Neural progenitor cell (in vitro differentiated cells): ENCODE results near the gene SSBP2. TPM values are rescaled to one million over a fixed set of nuclear protein-coding genes. Genes with fewer than 3 reads are reported as not detected.

Experiments used
- DNase-seq: peaks from one replicate; pipeline ENCODE4 v3.0.0-alpha.2; 2016; ENCODE audit warnings: low spot score
- H2AFZ ChIP-seq: fragments of 200-600 bp; sonication (generic); replicated peaks from 2 replicates; pipeline ENCODE4 v1.6.1; 2016; ENCODE audit warnings: antibody characterized with exemption
- H3F3A ChIP-seq: fragments of 200-600 bp; sonication (generic); 2 replicates; pipeline ENCODE4 v1.6.1; 2016; ENCODE audit warnings: antibody characterized with exemption, low read depth
- H3K27ac ChIP-seq: fragments of 200-600 bp; sonication (generic); 2 replicates; pipeline ENCODE4 v1.5.1; 2016; ENCODE audit warnings: mild to moderate bottlenecking
- H3K27me3 ChIP-seq: fragments of 200-600 bp; sonication (generic); 2 replicates; pipeline ENCODE4 v1.6.1; 2016; ENCODE audit warnings: mild to moderate bottlenecking, moderate library complexity
- H3K36me3 ChIP-seq: fragments of 200-600 bp; sonication (generic); 2 replicates; pipeline ENCODE4 v1.5.1; 2016
- H3K4me1 ChIP-seq: fragments of 200-600 bp; sonication (generic); 2 replicates; pipeline ENCODE4 v1.6.1; 2016; ENCODE audit warnings: mixed run types
- H3K4me2 ChIP-seq: fragments of 200-600 bp; sonication (generic); 2 replicates; pipeline ENCODE4 v1.6.1; 2016
- H3K4me3 ChIP-seq: fragments of 200-600 bp; sonication (generic); 2 replicates; pipeline ENCODE4 v1.5.1; 2016
- H3K79me2 ChIP-seq: fragments of 200-600 bp; sonication (generic); 2 replicates; pipeline ENCODE4 v1.6.1; 2016; ENCODE audit warnings: low read depth
- H3K9ac ChIP-seq: fragments of 200-600 bp; sonication (generic); 2 replicates; pipeline ENCODE4 v1.6.1; 2016
- H3K9me3 ChIP-seq: fragments of 200-600 bp; sonication (generic); 2 replicates; pipeline ENCODE4 v1.5.1; 2016; ENCODE audit warnings: low read depth
- H4K20me1 ChIP-seq: fragments of 200-600 bp; sonication (generic); 2 replicates; pipeline ENCODE4 v1.6.1; 2016; ENCODE audit warnings: low read depth
- H3K27ac Mint-ChIP-seq: 3 replicates; pipeline ENCODE4 v1.8.0; 2021; ENCODE audit warnings: mixed read lengths
- H3K27me3 Mint-ChIP-seq: 2 replicates; pipeline ENCODE4 v1.8.0; 2022; ENCODE audit warnings: low read depth, mild to moderate bottlenecking, inconsistent platforms, moderate library complexity, mixed read lengths; ENCODE audit not compliant: insufficient read depth
- H3K36me3 Mint-ChIP-seq: 3 replicates; pipeline ENCODE4 v1.8.0; 2021; ENCODE audit warnings: mixed read lengths
- H3K4me1 Mint-ChIP-seq: 3 replicates; pipeline ENCODE4 v1.8.0; 2021; ENCODE audit warnings: mixed read lengths
- H3K4me3 Mint-ChIP-seq: 3 replicates; pipeline ENCODE4 v1.8.0; 2021; ENCODE audit warnings: mild to moderate bottlenecking, moderate library complexity, mixed read lengths
- H3K9me3 Mint-ChIP-seq: 3 replicates; pipeline ENCODE4 v1.8.0; 2020; ENCODE audit warnings: mixed read lengths
- CTCF ChIP-seq: fragments of 200-600 bp; sonication (generic); IDR thresholded peaks from 2 replicates; pipeline ENCODE4 v1.5.1; 2017; ENCODE audit warnings: antibody characterized with exemption, mild to moderate bottlenecking
- EZH2 ChIP-seq: fragments of 200-600 bp; sonication (generic); IDR thresholded peaks from 2 replicates; pipeline ENCODE4 v1.6.1; 2017; ENCODE audit warnings: antibody characterized with exemption, mild to moderate bottlenecking, moderate library complexity
- EZH2phosphoT487 ChIP-seq: fragments of 200-600 bp; sonication (generic); IDR thresholded peaks from 2 replicates; pipeline ENCODE4 v1.6.1; 2017; ENCODE audit warnings: antibody characterized with exemption
- total RNA-seq: library from RNA; depleted of rRNA; stranded (reverse); fragments of >200 nt; gene quantifications from 2 replicates; pipeline ENCODE4 v1.2.3, GENCODE V29; 2015; ENCODE audit warnings: low replicate concordance

SSBP2 gene
- total RNA-seq, 1 donor from 2014 or later, result 175 TPM

- no peaks in the 10 kb centered on the region for H3K4me1 Mint-ChIP-seq
- no peaks in the 10 kb centered on the region for H3K9me3 ChIP-seq
- no peak overlapping the region for H3K27ac ChIP-seq
- H3K4me2 ChIP-seq, result no peak overlapping the region
- peaks cover 6% of the 10 kb centered on the region for H3F3A ChIP-seq
- no peak overlapping the region for H3K27ac Mint-ChIP-seq
- TF ChIP-seq EZH2 (no peak), CTCF (no peak), EZH2phosphoT487 (no peak)
- H3K27me3 ChIP-seq, result no peaks in the 10 kb centered on the region
- H3K4me3 ChIP-seq, result no peak overlapping the region
- H4K20me1 ChIP-seq, result no peaks in the 10 kb centered on the region
- H3K9me3 Mint-ChIP-seq, result peaks cover 4% of the 10 kb centered on the region
- no peak overlapping the region for H3K4me3 Mint-ChIP-seq
- peaks cover 16% of the 10 kb centered on the region for H3K36me3 ChIP-seq
- H3K36me3 Mint-ChIP-seq, result peaks cover 25% of the 10 kb centered on the region
- no peaks in the 10 kb centered on the region for H3K79me2 ChIP-seq
- no peak for DNase-seq
- no peaks in the 10 kb centered on the region for H3K27me3 Mint-ChIP-seq
- H2AFZ ChIP-seq, result no peak overlapping the region
- H3K4me1 ChIP-seq, result no peaks in the 10 kb centered on the region
- no peak overlapping the region for H3K9ac ChIP-seq
These were observed 281.2 kb downstream of the SSBP2 start for GRCh38 chr5:81469676-81470075.

GRCh38 chr5:81450940-81451339 lies 300.0 kb downstream of the SSBP2 start:
- no peak overlapping the region for H3K9ac ChIP-seq
- no peaks in the 10 kb centered on the region for H3F3A ChIP-seq
- H3K27me3 Mint-ChIP-seq, result no peaks in the 10 kb centered on the region
- H3K79me2 ChIP-seq, result no peaks in the 10 kb centered on the region
- H3K27ac ChIP-seq, result no peak overlapping the region
- H3K36me3 ChIP-seq, result no peaks in the 10 kb centered on the region
- H4K20me1 ChIP-seq, result no peaks in the 10 kb centered on the region
- no peak overlapping the region for H2AFZ ChIP-seq
- H3K36me3 Mint-ChIP-seq, result peaks cover 27% of the 10 kb centered on the region
- H3K4me1 Mint-ChIP-seq, result no peaks in the 10 kb centered on the region
- H3K27me3 ChIP-seq, result no peaks in the 10 kb centered on the region
- H3K4me1 ChIP-seq, result no peaks in the 10 kb centered on the region
- no peak overlapping the region for H3K4me3 ChIP-seq
- no peaks in the 10 kb centered on the region for H3K9me3 ChIP-seq
- H3K4me2 ChIP-seq, result no peak overlapping the region
- no peaks in the 10 kb centered on the region for H3K9me3 Mint-ChIP-seq
- no peak for DNase-seq
- no peak overlapping the region for H3K27ac Mint-ChIP-seq
- TF ChIP-seq CTCF (no peak), EZH2phosphoT487 (no peak), EZH2 (no peak)
- H3K4me3 Mint-ChIP-seq, result no peak overlapping the region

GRCh38 chr5:81435023-81435422 lies 315.9 kb downstream of the SSBP2 start:
- H3K4me1 ChIP-seq, result peaks cover 12% of the 10 kb centered on the region
- H3K27ac Mint-ChIP-seq, result no peak overlapping the region
- no peak for DNase-seq
- no peak overlapping the region for H3K4me2 ChIP-seq
- no peaks in the 10 kb centered on the region for H3K27me3 Mint-ChIP-seq
- no peak overlapping the region for H3K4me3 Mint-ChIP-seq
- H4K20me1 ChIP-seq, result no peaks in the 10 kb centered on the region
- H2AFZ ChIP-seq, result no peak overlapping the region
- H3K79me2 ChIP-seq, result no peaks in the 10 kb centered on the region
- H3K9ac ChIP-seq, result no peak overlapping the region
- H3K36me3 Mint-ChIP-seq, result peaks cover 22% of the 10 kb centered on the region
- H3F3A ChIP-seq, result peaks cover 16% of the 10 kb centered on the region
- no peak overlapping the region for H3K4me3 ChIP-seq
- no peaks in the 10 kb centered on the region for H3K9me3 ChIP-seq
- H3K4me1 Mint-ChIP-seq, result peaks cover 13% of the 10 kb centered on the region
- H3K36me3 ChIP-seq, result peaks cover 6% of the 10 kb centered on the region
- H3K9me3 Mint-ChIP-seq, result peaks cover 7% of the 10 kb centered on the region
- TF ChIP-seq EZH2phosphoT487 (no peak), CTCF (no peak), EZH2 (no peak)
- no peak overlapping the region for H3K27ac ChIP-seq
- no peaks in the 10 kb centered on the region for H3K27me3 ChIP-seq
